GM23338 (cell line): ENCODE measurements around the gene PHOX2A. TPM values are rescaled to one million over a fixed set of nuclear protein-coding genes. Genes with fewer than 3 reads are reported as not detected.

Experiments used
- ATAC-seq: fragments of 200-7000 bp; cut with Tn5 transposase; 3 replicates; pipeline ENCODE4 v1.9.1; 2020
- DNase-seq: peaks from one replicate; pipeline ENCODE4 v3.0.0-alpha.2; 2015; ENCODE audit warnings: low spot score
- H2AFZ ChIP-seq: fragments of 200-600 bp; sonication (generic); 2 replicates; pipeline ENCODE4 v1.8.0; 2016; ENCODE audit warnings: antibody characterized with exemption, mild to moderate bottlenecking, moderate library complexity
- H3F3A ChIP-seq: fragments of 200-600 bp; sonication (generic); replicated peaks from 2 replicates; pipeline ENCODE4 v1.8.0; 2017; ENCODE audit warnings: antibody characterized with exemption, mixed run types, low read depth
- H3K27ac ChIP-seq: fragments of 200-600 bp; sonication (generic); 2 replicates; pipeline ENCODE4 v1.6.1; 2016; ENCODE audit warnings: low read depth
- H3K27me3 ChIP-seq: fragments of 200-600 bp; sonication (generic); 2 replicates; pipeline ENCODE4 v1.8.0; 2016; ENCODE audit warnings: mild to moderate bottlenecking, mixed run types, moderate library complexity; ENCODE audit not compliant: insufficient read depth
- H3K36me3 ChIP-seq: fragments of 200-600 bp; sonication (generic); 2 replicates; pipeline ENCODE4 v1.8.0; 2016; ENCODE audit warnings: mild to moderate bottlenecking; ENCODE audit not compliant: insufficient read depth
- H3K4me1 ChIP-seq: fragments of 200-600 bp; sonication (generic); 2 replicates; pipeline ENCODE4 v1.8.0; 2016; ENCODE audit warnings: mild to moderate bottlenecking, moderate library complexity; ENCODE audit not compliant: insufficient read depth
- H3K4me2 ChIP-seq: fragments of 200-600 bp; sonication (generic); 2 replicates; pipeline ENCODE4 v1.7.1; 2017; ENCODE audit warnings: mixed run types
- H3K4me3 ChIP-seq: fragments of 200-600 bp; sonication (generic); 2 replicates; pipeline ENCODE4 v1.6.1; 2016; ENCODE audit warnings: mixed run types
- H3K79me2 ChIP-seq: fragments of 200-600 bp; sonication (generic); replicated peaks from 2 replicates; pipeline ENCODE4 v1.8.0; 2017; ENCODE audit warnings: mild to moderate bottlenecking; ENCODE audit not compliant: insufficient read depth
- H3K9me2 ChIP-seq: fragments of 200-600 bp; sonication (generic); 2 replicates; pipeline ENCODE4 v1.8.0; 2017; ENCODE audit not compliant: insufficient read depth
- H4K20me1 ChIP-seq: fragments of 200-600 bp; sonication (generic); replicated peaks from 2 replicates; pipeline ENCODE4 v1.8.0; 2017; ENCODE audit warnings: mild to moderate bottlenecking; ENCODE audit not compliant: insufficient read depth
- H3K27ac Mint-ChIP-seq: 2 replicates; pipeline ENCODE4 v1.8.0; 2020; ENCODE audit warnings: inconsistent platforms, mild to moderate bottlenecking, moderate library complexity, mixed read lengths
- H3K27me3 Mint-ChIP-seq: 3 replicates; pipeline ENCODE4 v1.8.0; 2022; ENCODE audit warnings: low read depth, mild to moderate bottlenecking, moderate library complexity, mixed read lengths, inconsistent platforms; ENCODE audit not compliant: insufficient read depth, poor library complexity
- H3K36me3 Mint-ChIP-seq: 3 replicates; pipeline ENCODE4 v1.8.0; 2021; ENCODE audit warnings: low read depth, mild to moderate bottlenecking, inconsistent platforms, moderate library complexity, mixed read lengths
- H3K4me1 Mint-ChIP-seq: 3 replicates; pipeline ENCODE4 v1.8.0; 2020; ENCODE audit warnings: mild to moderate bottlenecking, inconsistent platforms, mixed read lengths
- H3K4me3 Mint-ChIP-seq: 3 replicates; pipeline ENCODE4 v1.8.0; 2021; ENCODE audit warnings: moderate library complexity, mild to moderate bottlenecking, inconsistent platforms, mixed read lengths
- H3K9me3 Mint-ChIP-seq: 3 replicates; pipeline ENCODE4 v1.8.0; 2020; ENCODE audit warnings: moderate library complexity, mild to moderate bottlenecking, inconsistent platforms, mixed read lengths
- CREB1 ChIP-seq: fragments of 250-450 bp; sonication (Bioruptor Pico); IDR thresholded peaks from 2 replicates; pipeline ENCODE4 v1.5.0; 2020; ENCODE audit warnings: low read depth, mild to moderate bottlenecking, moderate library complexity
- EZH2 ChIP-seq: fragments of 200-600 bp; sonication (generic); IDR thresholded peaks from one replicate; pipeline ENCODE4 v1.8.0; 2017; ENCODE audit warnings: antibody characterized with exemption, mild to moderate bottlenecking, low read depth; ENCODE audit not compliant: unreplicated experiment
- EZH2phosphoT487 ChIP-seq: fragments of 200-600 bp; sonication (generic); IDR thresholded peaks from one replicate; pipeline ENCODE4 v1.8.1; 2018; ENCODE audit warnings: antibody characterized with exemption; ENCODE audit not compliant: unreplicated experiment
- NANOG ChIP-seq: IDR thresholded peaks from 2 replicates; pipeline ENCODE4 v1.6.1; 2016; ENCODE audit warnings: antibody characterized with exemption, borderline replicate concordance
- REST ChIP-seq: IDR thresholded peaks from one replicate; pipeline ENCODE4 v1.6.1; 2018; ENCODE audit warnings: antibody characterized with exemption; ENCODE audit not compliant: unreplicated experiment
- ZNF114 ChIP-seq: fragments of 250-450 bp; sonication (Bioruptor Pico); IDR thresholded peaks from 2 replicates; pipeline ENCODE4 v1.5.0; 2020; ENCODE audit warnings: mild to moderate bottlenecking, moderate library complexity
- polyA plus RNA-seq: library from polyadenylated mRNA; unstranded; fragments of >200 nt; fragmentation: Nextera tagmentation; extraction: Ambion mirVana; gene quantifications from 2 replicates; pipeline ENCODE4 v1.2.1, GENCODE V29; 2016
- total RNA-seq: library from RNA; depleted of rRNA; stranded (reverse); fragments of >200 nt; shearing (Covaris generic); gene quantifications from 2 replicates; pipeline ENCODE4 v1.2.3, GENCODE V29; 2014
- TF ChIP-seq, protein P1 (sequence below): fragments of 250-450 bp; sonication (Bioruptor Pico); IDR thresholded peaks from 2 replicates; pipeline ENCODE4 v1.5.0; 2020; ENCODE audit warnings: mild to moderate bottlenecking, moderate library complexity
- TF ChIP-seq, protein P2 (sequence below): IDR thresholded peaks from 2 replicates; pipeline ENCODE4 v1.6.1; 2016; ENCODE audit warnings: antibody characterized with exemption
- TF ChIP-seq, protein P3 (sequence below), 2 experiments: fragments of 200-600 bp in 1 of 2; sonication (generic) in 1 of 2; conservative IDR thresholded peaks; 2 replicates each; pipeline versions ENCODE4 v1.5.1 to v1.6.1; 2016 to 2017; ENCODE audit warnings: antibody characterized with exemption in 2 of 2, low read depth in 2 of 2, mild to moderate bottlenecking in 2 of 2, moderate library complexity in 1 of 2

Gene PHOX2A
- total and polyA plus RNA-seq, 2 experiments from 2014 or later = 0.31 TPM; not detected in 1

DNA sequence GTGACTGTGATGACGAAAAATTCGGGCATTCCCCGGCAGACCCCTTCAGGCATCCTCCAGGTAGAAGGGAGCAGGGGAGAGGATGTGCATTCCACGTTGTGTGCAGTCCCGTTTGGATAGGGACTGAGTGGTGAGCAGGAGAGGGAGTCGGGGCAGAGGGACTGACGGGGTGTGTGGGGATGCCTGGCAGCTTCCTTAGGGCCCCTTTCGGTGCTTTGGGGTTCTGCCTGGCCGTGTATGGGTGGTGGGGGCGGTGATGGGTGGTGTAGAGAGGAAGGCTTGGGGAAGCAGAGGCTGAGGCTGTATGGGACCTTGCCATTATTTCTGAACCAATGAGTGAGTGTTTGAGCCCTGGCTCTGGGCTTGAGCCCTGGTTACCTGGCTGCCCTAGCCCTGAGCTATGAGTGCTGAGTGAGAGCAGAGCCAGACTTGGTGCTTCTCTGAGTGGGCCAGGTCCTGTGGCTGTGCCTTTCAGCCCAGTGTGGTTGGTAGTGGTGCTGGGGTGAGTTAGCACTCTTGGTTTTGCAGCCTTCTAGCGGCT lies 18.5 kb downstream of the PHOX2A start (continued):
- TF ChIP-seq REST (no peak), EZH2 (no peak), NANOG (no peak)

- peak within 1 kb of the TSS; percentile 95 for H3K27ac Mint-ChIP-seq
- no peaks in the 10 kb centered on the region; the same call in 1 of the 2 replicates for H3K36me3 ChIP-seq
- H3K27me3 Mint-ChIP-seq = peaks cover 17% of the 10 kb centered on the region
- H3K4me1 Mint-ChIP-seq = peaks cover 27% of the 10 kb centered on the region
- H3K4me3 ChIP-seq = peak within 1 kb of the TSS; percentile 97
- peak; percentile 3; the same call in 2 of the 3 replicates for ATAC-seq
- no peaks in the 10 kb centered on the region for H3K9me2 ChIP-seq
- H3K27ac ChIP-seq = peak within 1 kb of the TSS; percentile 91
- H2AFZ ChIP-seq = peak within 1 kb of the TSS; percentile 80
- H3K4me3 Mint-ChIP-seq = peak within 1 kb of the TSS; percentile 95
- H3K27me3 ChIP-seq = peaks cover 16% of the 10 kb centered on the region; the same call in 1 of the 2 replicates
- peaks cover 2% of the 10 kb centered on the region; the same call in 1 of the 2 replicates for H3F3A ChIP-seq
- peaks cover 20% of the 10 kb centered on the region for H3K79me2 ChIP-seq
- peak; percentile 76 for DNase-seq
- peaks cover 12% of the 10 kb centered on the region for H4K20me1 ChIP-seq
- peaks cover 18% of the 10 kb centered on the region for H3K36me3 Mint-ChIP-seq
- H3K4me1 ChIP-seq = peaks cover 25% of the 10 kb centered on the region
- H3K9me3 Mint-ChIP-seq = no peaks in the 10 kb centered on the region
- peak within 1 kb of the TSS; percentile 100 for H3K4me2 ChIP-seq
- TF ChIP-seq, protein P1, sequence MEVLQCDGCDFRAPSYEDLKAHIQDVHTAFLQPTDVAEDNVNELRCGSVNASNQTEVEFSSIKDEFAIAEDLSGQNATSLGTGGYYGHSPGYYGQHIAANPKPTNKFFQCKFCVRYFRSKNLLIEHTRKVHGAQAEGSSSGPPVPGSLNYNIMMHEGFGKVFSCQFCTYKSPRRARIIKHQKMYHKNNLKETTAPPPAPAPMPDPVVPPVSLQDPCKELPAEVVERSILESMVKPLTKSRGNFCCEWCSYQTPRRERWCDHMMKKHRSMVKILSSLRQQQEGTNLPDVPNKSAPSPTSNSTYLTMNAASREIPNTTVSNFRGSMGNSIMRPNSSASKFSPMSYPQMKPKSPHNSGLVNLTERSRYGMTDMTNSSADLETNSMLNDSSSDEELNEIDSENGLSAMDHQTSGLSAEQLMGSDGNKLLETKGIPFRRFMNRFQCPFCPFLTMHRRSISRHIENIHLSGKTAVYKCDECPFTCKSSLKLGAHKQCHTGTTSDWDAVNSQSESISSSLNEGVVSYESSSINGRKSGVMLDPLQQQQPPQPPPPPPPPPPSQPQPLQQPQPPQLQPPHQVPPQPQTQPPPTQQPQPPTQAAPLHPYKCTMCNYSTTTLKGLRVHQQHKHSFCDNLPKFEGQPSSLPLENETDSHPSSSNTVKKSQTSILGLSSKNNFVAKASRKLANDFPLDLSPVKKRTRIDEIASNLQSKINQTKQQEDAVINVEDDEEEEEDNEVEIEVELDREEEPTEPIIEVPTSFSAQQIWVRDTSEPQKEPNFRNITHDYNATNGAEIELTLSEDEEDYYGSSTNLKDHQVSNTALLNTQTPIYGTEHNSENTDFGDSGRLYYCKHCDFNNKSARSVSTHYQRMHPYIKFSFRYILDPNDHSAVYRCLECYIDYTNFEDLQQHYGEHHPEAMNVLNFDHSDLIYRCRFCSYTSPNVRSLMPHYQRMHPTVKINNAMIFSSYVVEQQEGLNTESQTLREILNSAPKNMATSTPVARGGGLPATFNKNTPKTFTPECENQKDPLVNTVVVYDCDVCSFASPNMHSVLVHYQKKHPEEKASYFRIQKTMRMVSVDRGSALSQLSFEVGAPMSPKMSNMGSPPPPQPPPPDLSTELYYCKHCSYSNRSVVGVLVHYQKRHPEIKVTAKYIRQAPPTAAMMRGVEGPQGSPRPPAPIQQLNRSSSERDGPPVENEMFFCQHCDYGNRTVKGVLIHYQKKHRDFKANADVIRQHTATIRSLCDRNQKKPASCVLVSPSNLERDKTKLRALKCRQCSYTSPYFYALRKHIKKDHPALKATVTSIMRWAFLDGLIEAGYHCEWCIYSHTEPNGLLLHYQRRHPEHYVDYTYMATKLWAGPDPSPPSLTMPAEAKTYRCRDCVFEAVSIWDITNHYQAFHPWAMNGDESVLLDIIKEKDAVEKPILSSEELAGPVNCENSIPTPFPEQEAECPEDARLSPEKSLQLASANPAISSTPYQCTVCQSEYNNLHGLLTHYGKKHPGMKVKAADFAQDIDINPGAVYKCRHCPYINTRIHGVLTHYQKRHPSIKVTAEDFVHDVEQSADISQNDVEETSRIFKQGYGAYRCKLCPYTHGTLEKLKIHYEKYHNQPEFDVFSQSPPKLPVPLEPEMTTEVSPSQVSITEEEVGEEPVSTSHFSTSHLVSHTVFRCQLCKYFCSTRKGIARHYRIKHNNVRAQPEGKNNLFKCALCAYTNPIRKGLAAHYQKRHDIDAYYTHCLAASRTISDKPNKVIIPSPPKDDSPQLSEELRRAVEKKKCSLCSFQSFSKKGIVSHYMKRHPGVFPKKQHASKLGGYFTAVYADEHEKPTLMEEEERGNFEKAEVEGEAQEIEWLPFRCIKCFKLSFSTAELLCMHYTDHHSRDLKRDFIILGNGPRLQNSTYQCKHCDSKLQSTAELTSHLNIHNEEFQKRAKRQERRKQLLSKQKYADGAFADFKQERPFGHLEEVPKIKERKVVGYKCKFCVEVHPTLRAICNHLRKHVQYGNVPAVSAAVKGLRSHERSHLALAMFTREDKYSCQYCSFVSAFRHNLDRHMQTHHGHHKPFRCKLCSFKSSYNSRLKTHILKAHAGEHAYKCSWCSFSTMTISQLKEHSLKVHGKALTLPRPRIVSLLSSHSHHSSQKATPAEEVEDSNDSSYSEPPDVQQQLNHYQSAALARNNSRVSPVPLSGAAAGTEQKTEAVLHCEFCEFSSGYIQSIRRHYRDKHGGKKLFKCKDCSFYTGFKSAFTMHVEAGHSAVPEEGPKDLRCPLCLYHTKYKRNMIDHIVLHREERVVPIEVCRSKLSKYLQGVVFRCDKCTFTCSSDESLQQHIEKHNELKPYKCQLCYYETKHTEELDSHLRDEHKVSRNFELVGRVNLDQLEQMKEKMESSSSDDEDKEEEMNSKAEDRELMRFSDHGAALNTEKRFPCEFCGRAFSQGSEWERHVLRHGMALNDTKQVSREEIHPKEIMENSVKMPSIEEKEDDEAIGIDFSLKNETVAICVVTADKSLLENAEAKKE (CRISPR knock-in tag) = no peak
- TF ChIP-seq ZNF114 (CRISPR knock-in tag) (no peak), EZH2phosphoT487 (no peak), CREB1 (CRISPR knock-in tag) (no peak)
- TF ChIP-seq, protein P2, sequence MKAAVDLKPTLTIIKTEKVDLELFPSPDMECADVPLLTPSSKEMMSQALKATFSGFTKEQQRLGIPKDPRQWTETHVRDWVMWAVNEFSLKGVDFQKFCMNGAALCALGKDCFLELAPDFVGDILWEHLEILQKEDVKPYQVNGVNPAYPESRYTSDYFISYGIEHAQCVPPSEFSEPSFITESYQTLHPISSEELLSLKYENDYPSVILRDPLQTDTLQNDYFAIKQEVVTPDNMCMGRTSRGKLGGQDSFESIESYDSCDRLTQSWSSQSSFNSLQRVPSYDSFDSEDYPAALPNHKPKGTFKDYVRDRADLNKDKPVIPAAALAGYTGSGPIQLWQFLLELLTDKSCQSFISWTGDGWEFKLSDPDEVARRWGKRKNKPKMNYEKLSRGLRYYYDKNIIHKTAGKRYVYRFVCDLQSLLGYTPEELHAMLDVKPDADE = no peak
- TF ChIP-seq, protein P3, sequence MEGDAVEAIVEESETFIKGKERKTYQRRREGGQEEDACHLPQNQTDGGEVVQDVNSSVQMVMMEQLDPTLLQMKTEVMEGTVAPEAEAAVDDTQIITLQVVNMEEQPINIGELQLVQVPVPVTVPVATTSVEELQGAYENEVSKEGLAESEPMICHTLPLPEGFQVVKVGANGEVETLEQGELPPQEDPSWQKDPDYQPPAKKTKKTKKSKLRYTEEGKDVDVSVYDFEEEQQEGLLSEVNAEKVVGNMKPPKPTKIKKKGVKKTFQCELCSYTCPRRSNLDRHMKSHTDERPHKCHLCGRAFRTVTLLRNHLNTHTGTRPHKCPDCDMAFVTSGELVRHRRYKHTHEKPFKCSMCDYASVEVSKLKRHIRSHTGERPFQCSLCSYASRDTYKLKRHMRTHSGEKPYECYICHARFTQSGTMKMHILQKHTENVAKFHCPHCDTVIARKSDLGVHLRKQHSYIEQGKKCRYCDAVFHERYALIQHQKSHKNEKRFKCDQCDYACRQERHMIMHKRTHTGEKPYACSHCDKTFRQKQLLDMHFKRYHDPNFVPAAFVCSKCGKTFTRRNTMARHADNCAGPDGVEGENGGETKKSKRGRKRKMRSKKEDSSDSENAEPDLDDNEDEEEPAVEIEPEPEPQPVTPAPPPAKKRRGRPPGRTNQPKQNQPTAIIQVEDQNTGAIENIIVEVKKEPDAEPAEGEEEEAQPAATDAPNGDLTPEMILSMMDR (conservative IDR thresholded peaks at IDR 0.05; ENCODE audit: low read depth in 2 of 2) = no peak
Measured at GRCh38 chr11:72224564-72225410, 19.2 kb downstream of the PHOX2A start, which contains the start of gene INPPL1. TSS of gene INPPL1 (plus strand) at chr11:72224767. CDS start at chr11:72224985, 218 bp downstream.
